HT-29 (cell line): ENCODE data around the gene ASB5. TPM values are rescaled to one million over a fixed set of nuclear protein-coding genes. Genes with fewer than 3 reads are reported as not detected.
"Not testable (repeated sequence)": the region's sequence is repeated elsewhere in the genome, so short reads cannot be mapped to it uniquely, and the experiment has no call there.

ENCODE experiments used
- DNase-seq: peaks from one replicate; pipeline ENCODE4 v3.0.0-alpha.2; 2015; ENCODE audit warnings: low spot score
- total RNA-seq: library from RNA; depleted of rRNA; stranded (reverse); fragments of >200 nt; shearing (Covaris generic); gene quantifications from 2 replicates; pipeline ENCODE4 v1.2.3, GENCODE V29; 2014; rRNA removed

The ASB5 gene, protein sequence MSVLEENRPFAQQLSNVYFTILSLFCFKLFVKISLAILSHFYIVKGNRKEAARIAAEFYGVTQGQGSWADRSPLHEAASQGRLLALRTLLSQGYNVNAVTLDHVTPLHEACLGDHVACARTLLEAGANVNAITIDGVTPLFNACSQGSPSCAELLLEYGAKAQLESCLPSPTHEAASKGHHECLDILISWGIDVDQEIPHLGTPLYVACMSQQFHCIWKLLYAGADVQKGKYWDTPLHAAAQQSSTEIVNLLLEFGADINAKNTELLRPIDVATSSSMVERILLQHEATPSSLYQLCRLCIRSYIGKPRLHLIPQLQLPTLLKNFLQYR
- not detected in 2 replicates for total RNA-seq

DNA sequence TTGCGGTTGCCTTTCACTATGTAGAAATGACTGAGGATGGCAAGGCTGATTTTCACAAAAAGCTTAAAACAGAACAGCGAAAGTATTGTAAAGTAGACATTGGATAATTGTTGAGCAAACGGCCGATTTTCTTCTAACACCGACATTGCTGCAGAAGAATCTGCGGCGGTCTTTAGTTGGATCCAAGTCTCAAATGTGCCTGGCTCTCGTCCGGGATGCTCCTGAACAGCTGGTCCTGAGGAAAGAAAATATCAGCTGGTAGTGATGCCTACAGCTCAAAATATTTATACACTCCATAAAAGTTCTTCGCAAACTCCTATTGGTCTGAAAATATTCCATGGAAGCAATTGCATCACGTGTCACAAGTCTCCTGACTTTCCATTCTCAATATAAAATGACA lies at the start of gene ASB5:
Gene ASB5, minus strand, starts transcription at position 260 of the 400 bp plus-strand sequence. Its CDS starts 114 bp downstream, at position 146.
- DNase-seq: no peak

DNA sequence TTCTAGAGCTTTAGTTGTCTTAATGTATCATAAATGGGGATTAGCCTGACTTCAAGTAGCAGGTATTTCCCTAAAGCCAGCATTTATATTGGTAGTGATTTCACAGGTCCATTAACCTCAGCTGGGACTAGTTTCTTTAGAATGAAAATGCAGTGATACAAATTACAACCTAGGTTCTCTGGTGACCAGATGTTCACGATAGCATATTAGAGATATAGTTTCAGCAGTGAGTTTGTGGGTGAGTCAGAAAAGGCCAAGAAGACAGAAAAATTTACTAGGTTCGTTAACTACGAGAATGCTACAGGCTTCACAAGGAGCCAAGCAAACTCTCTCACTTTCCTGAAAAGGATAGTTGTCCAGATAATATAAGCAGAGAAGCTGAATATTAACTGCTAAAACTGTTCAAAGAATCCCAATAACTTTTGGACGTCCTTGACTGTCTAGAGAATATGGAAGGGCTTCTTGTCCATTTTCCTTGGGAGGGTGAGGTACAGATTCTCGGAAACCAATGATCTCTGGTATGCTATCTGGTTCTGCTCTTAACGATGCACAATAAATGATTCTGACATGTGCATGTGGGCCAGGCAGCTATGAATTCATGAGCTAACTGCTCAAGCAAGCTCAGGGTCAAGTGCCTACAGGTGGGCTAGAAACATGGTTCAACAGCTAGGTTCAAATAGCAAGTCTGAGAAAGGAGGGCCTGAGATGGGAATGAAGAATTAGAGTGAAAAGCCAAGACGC lies 44.7 kb upstream of the ASB5 start:
- DNase-seq: no peak

- DNase-seq: no peak
Measured at GRCh38 chr4:176309772-176310171, 40.8 kb upstream of the ASB5 start.

DNA sequence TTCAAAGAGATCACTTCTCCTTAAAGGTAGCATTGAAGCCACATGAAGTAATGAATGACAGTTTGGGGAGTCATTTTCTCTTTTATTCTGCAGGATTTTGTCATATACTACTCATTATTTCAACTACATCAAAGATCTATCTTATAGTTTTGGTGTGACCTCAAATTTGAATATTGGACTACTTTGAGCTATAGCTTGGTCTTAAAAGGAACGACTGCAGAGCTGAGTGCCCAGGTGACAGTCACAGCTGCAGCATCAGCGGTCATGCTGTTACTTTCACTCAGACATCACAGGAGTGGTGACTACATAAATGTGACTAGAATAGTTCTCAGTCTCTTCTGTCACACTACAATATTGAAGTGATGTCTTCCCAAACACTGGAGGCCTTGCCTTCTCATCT lies 40.0 kb upstream of the ASB5 start:
- DNase-seq: no peak

- no peak for DNase-seq
Measured at GRCh38 chr4:176308441-176308840, 39.4 kb upstream of the ASB5 start.

- DNase-seq: no peak
Measured at GRCh38 chr4:176307666-176307930, 38.6 kb upstream of the ASB5 start.

GRCh38 chr4:176306837-176307665 lies 38.0 kb upstream of the ASB5 start:
- no peak for DNase-seq

DNA sequence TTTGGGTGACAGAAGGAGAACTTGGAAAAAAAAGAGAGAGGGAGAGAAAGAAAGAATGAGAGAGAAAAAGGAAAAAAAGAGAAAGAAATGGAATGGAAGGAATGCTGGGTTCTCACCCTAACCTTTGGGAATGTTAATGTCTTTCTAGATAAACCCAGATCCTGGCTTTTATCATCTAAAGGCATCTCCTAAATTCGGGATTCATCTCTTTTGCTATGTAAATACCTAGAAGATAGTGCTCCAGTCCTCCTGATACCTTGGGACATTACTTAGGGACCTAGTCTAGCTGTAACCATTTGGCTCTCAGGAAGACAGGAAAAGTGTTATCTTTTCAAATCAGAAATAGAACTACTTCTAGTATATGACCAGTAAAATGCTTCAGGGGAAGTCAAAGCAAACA lies 34.9 kb upstream of the ASB5 start:
- no peak for DNase-seq

- no peak for DNase-seq
Measured at GRCh38 chr4:176302283-176303275, 33.6 kb upstream of the ASB5 start.

DNA sequence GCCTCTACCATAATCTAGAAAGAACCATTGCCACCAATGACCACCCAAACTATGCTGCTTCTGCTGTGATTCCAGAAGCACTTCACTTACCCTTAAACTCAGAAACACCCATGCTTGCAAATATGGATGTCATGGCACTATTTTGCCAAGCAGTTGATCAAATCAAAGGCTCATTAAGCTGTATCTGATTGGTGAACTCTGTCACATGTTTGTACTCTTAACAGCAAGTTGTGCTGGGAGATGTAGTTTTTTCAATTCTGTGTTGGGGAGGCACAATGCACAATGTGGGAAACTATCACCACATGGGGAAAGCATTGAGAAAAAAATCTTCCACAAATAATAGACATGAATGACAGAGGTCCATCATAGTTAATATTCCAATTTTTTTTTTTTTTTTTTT lies 31.5 kb upstream of the ASB5 start:
- DNase-seq: no peak

- no peak for DNase-seq
Measured at GRCh38 chr4:176300036-176300435, 31.0 kb upstream of the ASB5 start.

DNA sequence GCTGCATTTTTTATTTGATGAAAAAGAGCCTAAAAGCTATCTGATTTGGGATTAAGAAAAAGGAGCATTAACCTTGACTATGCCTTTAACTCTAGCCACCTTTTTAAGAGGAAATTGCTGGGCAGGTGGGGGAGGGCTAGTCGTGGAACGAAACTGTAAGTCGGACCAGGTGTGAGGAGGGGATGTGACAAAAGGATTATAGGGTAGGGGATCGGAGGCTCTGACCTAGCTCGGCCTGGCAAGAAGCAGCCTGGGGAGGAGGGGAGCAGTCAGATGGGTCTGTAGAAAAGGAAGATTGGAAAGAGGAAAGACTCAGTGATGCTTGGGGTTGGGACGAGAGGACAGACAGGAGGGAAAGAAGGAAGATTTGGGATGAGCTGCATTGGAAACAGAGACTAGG lies 29.6 kb upstream of the ASB5 start:
- no peak for DNase-seq

- DNase-seq: not testable (repeated sequence)
Measured at GRCh38 chr4:176295907-176296306, 26.9 kb upstream of the ASB5 start.

DNA sequence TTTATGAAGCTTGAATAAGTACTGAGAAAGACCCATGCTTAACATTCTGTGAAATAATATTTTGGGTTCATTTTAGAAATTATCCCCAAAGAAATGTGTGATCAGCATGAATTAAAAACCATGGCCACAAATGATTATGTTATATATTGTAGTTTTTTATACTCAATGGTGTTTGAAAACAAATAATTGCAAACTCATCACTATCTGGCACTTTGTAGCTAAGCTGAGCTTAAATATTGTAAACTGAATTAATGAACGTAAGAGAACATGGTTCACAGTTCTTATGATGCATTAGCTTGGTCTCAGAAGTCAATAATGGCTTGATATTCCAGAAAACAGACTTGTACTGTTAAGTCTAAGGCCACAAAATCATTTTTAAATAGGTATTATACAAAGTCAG lies 24.6 kb upstream of the ASB5 start:
- no peak for DNase-seq

DNA sequence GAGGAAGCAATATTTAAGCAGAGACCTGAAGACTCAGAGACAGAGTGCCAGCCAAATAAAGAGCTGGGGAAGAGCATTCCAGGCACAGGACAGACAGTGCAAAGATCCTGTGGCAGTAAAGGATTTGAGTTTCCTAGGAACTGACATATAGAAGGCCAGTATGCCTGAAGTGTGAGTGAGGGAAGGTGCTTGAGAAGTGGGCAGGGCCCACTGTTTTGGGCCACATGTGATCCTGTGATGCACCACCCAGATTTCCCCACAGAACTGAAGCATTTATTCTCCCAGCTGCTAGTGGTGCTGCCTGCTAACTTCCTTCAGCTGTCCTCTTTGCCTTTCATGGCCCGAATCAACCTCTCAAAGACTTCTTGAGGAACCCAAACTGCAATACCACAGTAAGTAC lies 23.9 kb upstream of the ASB5 start:
- DNase-seq: no peak

- no peak for DNase-seq
Measured at GRCh38 chr4:176291748-176292147, 22.7 kb upstream of the ASB5 start.

GRCh38 chr4:176290520-176290919 lies 21.5 kb upstream of the ASB5 start:
- no peak for DNase-seq

DNA sequence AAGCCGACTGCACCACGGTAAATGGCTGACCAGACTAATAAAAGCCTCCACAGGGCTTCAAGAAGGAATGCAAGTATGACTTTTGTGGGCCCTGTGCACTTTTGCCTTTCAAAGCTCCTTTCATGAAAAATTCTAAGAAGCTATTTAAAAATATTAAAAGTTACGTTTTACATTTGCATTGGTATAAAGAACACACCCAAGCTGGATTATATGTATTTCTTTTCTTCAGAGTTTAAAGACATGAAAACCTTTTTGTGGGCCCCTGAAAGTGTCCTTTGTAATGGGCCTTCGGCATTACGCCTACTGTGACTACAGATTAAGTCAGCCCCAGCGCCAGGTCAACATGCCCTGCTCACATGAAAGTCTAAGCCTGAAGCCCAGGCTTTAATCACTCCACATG lies 20.5 kb upstream of the ASB5 start:
- no peak for DNase-seq

DNA sequence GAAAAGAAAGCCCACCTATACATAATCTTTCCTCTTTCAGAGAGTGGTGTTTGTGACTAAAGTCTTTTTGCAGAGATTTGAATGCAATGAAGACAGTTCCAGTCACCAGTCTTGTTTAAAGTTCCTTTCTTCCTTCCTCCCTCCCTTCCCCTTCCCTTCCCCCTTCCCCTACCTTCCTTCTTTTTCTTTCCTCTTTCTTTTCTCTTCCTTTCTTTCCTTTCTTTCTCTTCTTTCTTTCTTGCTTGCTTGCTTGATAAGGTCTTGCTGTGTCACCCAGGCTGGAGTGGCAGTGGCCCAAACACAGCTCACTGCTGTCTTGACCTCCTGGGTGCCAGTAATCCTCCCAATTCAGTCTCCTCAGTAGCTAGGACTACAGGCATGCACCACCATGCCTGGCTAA lies 19.0 kb upstream of the ASB5 start:
- DNase-seq: no peak

- DNase-seq: no peak
Measured at GRCh38 chr4:176287546-176287945, 18.5 kb upstream of the ASB5 start.

- no peak for DNase-seq
Measured at GRCh38 chr4:176286728-176287127, 17.7 kb upstream of the ASB5 start.
